HL-60 (cell line): ENCODE results near the gene ZNRF3.

Experiments
- CTCF ChIP-seq: IDR thresholded peaks from one replicate; pipeline ENCODE4 v1.5.1; 2011; ENCODE audit warnings: low read length, control low read depth, inconsistent platforms; ENCODE audit not compliant: insufficient read depth
- GABPA ChIP-seq: IDR thresholded peaks from 2 replicates; pipeline ENCODE4 v1.6.1; 2012; ENCODE audit warnings: low read depth
- POLR2AphosphoS5 ChIP-seq: IDR thresholded peaks from 2 replicates; pipeline ENCODE4 v1.6.1; 2012; ENCODE audit warnings: low read depth
- SPI1 ChIP-seq: IDR thresholded peaks from 2 replicates; pipeline ENCODE4 v1.6.1; 2012; ENCODE audit warnings: low read depth, mild to moderate bottlenecking, borderline replicate concordance
- TF ChIP-seq, protein P1 (sequence below): IDR thresholded peaks from 2 replicates; pipeline ENCODE4 v1.6.1; 2012; ENCODE audit warnings: low read depth; ENCODE audit not compliant: insufficient replicate concordance

DNA sequence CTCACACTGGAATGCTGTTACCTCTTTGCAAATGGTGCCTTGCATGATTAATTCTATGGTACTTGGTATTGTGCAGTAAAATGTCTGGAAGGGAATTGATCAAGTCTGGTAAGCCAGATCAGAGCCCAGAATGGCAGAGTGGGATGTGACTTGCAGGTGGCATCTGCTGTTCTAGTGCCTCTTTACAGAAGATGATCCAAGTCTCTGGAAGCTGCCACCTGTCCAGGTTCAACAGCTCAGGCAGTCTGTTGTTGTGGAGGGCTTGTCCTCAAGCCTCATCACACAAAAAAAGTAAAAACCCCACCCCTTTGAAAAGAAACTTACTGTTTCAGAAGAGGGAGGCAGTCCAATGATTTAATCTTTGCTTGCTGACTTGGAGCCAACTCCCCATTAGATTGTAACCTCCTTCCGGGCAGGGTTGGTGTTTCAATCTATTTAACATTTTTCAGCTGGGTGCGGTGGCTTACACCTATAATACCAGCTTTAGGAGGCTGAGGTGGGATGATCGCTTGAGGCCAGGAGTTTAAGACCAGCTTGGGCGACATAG lies 17.1 kb downstream of the ZNRF3 start:
- no peak for TF ChIP-seq CTCF
- TF ChIP-seq POLR2AphosphoS5 = no peak
- no peak for TF ChIP-seq SPI1
- TF ChIP-seq GABPA = no peak
- TF ChIP-seq, protein P1, sequence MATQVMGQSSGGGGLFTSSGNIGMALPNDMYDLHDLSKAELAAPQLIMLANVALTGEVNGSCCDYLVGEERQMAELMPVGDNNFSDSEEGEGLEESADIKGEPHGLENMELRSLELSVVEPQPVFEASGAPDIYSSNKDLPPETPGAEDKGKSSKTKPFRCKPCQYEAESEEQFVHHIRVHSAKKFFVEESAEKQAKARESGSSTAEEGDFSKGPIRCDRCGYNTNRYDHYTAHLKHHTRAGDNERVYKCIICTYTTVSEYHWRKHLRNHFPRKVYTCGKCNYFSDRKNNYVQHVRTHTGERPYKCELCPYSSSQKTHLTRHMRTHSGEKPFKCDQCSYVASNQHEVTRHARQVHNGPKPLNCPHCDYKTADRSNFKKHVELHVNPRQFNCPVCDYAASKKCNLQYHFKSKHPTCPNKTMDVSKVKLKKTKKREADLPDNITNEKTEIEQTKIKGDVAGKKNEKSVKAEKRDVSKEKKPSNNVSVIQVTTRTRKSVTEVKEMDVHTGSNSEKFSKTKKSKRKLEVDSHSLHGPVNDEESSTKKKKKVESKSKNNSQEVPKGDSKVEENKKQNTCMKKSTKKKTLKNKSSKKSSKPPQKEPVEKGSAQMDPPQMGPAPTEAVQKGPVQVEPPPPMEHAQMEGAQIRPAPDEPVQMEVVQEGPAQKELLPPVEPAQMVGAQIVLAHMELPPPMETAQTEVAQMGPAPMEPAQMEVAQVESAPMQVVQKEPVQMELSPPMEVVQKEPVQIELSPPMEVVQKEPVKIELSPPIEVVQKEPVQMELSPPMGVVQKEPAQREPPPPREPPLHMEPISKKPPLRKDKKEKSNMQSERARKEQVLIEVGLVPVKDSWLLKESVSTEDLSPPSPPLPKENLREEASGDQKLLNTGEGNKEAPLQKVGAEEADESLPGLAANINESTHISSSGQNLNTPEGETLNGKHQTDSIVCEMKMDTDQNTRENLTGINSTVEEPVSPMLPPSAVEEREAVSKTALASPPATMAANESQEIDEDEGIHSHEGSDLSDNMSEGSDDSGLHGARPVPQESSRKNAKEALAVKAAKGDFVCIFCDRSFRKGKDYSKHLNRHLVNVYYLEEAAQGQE = no peak
